HG03432 (cell line): ENCODE data around the gene PRPF40B.

Experiments used
- ATAC-seq: cut with Tn5 transposase; IDR thresholded peaks from one replicate; pipeline ENCODE4 v1.9.1; 2021; ENCODE audit warnings: mild to moderate bottlenecking, moderate library complexity; ENCODE audit not compliant: unreplicated experiment

PRPF40B gene

GRCh38 chr12:49680075-49680474 is 56.7 kb downstream of the PRPF40B start:
- no peak for ATAC-seq

GRCh38 chr12:49683599-49684309 is 60.4 kb downstream of the PRPF40B start:
- no peak for ATAC-seq

- ATAC-seq, result no peak
These were observed 61.0 kb downstream of the PRPF40B start for GRCh38 chr12:49684310-49684854.

GRCh38 chr12:49687941-49688340 is 64.6 kb downstream of the PRPF40B start:
- no peak for ATAC-seq

- ATAC-seq, result no peak
These were observed 65.9 kb downstream of the PRPF40B start for GRCh38 chr12:49689237-49689636.

GRCh38 chr12:49689785-49690184 is 66.4 kb downstream of the PRPF40B start:
- no peak for ATAC-seq

GRCh38 chr12:49692851-49693250 is 69.5 kb downstream of the PRPF40B start:
- ATAC-seq, result no peak

- ATAC-seq, result no peak
These were observed 70.6 kb downstream of the PRPF40B start for GRCh38 chr12:49693931-49694444.
